HG02981 (cell line): ENCODE results near the gene CBARP.
A peak's percentile ranks its signal among the peaks of the same experiment; 100 is the strongest.
"Not testable (repeated sequence)": the region's sequence is repeated elsewhere in the genome, so short reads cannot be mapped to it uniquely, and the experiment has no call there.

Experiments used
- ATAC-seq: cut with Tn5 transposase; IDR thresholded peaks from one replicate; pipeline ENCODE4 v1.9.1; 2021; ENCODE audit warnings: mild to moderate bottlenecking, moderate library complexity; ENCODE audit not compliant: unreplicated experiment

Gene CBARP

GRCh38 chr19:1214862-1215731 lies 22.7 kb downstream of the CBARP start:
- no peak for ATAC-seq

DNA sequence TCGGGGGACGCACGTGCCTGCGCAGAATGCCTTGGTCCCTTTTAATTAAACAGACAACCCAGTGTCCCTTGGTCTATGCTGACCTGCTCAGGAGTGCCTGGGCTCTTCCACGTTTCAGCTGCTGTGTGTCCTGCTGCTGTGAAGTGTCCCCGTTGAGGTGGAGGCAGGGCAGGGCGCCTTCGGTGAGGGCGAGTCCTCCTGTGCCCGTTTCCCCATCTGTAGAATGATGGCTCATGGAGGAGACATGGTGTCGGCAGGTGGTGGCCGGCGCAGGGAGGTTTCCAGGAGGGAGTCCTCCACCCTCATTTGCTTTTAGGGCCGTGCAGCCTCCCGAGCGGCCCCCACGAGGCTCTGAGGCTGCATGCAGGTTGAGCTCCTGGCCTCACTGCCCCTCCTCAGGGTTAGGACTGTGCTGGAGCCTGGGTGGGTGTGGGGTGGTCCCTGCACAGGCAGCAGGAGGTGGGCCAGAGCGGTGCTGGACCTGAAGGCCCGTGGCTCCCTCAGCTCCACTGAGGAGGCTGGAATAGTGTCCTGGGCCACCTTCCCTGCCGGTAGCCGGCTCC lies 23.4 kb downstream of the CBARP start:
- no peak for ATAC-seq

DNA sequence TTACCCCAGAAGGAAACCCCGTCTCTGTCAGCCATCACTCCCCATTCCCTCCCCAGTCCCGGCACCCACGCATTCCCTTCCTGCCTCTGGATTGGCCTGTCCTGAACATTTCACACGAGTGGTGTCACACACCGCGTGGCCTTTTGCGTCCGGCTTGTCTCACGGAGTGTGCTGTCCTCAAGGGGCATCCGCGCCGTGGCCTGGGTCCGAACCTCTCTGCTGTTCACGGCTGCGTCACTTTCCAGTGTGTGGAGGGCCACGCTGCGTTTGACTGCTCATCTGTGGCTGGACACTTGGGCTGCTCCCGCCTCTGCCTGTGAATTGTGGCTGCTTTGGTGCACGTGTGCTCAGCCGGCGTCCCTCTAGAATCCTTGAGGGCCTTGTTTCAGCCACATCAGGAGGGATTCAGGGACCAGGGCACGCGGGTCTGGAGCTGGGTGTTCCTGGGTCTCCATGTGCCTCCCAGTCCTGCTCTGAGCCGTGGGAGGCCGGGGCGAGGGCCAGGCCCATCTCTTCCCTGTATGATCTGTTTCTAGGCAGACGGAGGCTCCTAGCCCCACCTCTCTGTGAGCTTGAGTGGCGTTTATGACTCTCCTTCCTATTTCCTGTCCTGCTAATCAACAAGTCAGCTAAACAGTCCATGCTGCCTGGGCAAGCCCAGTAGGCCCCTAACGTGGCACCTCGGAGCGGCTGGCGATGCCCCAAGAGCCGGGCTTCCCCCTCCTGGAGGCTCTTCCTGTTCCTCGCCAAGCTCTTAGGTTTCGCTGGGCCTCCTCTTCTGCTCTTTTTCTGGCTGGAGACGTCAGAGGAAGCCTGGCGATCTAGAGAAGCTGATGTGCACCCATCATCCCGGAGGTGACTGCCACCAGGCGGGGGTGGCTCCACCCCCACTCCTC lies 24.2 kb downstream of the CBARP start:
- ATAC-seq: no peak

DNA sequence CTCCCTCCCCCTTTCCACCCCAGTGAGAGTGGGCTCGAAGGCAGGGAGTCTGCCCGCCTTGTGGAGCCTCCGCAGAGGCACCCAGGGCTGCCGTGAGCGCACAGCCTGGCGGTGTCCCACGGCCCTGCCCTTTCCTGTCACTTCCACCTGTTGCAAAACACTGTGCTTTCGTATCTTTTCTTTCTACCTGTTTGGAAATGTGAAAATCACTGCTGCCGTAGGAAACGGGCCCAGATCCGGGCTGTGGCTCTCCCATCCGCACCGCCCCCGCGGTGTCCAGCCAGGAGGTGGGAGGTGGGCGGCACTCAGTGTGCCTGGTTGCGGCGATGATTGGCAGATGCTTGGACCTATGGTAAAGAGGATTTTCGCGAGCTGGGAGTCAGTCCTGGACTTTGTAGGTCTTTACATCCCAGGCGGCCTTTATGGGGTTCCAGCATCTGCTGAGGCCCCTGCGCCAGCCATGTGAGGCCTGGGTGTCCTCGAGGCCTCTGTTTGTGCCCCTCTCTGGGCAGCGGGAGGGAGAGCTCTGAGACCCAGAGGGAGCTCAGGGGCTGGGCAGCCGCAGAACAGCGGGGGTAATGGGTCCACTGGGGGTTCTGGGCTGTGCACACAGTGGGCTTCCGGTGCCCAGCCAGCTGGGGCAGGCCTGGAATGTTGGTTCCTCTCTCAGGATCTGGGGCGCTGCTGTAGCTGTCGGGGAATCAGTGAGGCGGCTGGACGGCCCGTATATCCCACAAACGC lies 26.1 kb downstream of the CBARP start:
- no peak for ATAC-seq

GRCh38 chr19:1210227-1210538 lies 27.6 kb downstream of the CBARP start:
- no peak for ATAC-seq

- not testable (repeated sequence) for ATAC-seq
Observed at GRCh38 chr19:1208830-1209229, 29.0 kb downstream of the CBARP start.

DNA sequence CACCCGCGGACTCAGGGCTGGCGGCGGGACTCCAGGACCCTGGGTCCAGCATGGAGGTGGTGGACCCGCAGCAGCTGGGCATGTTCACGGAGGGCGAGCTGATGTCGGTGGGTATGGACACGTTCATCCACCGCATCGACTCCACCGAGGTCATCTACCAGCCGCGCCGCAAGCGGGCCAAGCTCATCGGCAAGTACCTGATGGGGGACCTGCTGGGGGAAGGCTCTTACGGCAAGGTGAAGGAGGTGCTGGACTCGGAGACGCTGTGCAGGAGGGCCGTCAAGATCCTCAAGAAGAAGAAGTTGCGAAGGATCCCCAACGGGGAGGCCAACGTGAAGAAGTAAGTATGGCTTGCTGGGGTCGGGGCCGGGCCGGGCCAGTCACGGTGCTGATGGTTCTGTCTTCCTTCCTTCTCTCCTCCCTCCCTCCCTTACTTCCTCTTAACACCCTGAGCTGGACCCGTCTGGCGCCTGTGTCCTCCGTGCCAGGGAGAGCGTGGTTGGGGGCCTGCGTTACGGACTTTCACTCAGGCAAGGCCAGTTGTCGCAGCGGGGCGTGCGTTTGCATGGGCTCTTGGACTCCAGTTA lies 30.8 kb downstream of the CBARP start:
- no peak for ATAC-seq

DNA sequence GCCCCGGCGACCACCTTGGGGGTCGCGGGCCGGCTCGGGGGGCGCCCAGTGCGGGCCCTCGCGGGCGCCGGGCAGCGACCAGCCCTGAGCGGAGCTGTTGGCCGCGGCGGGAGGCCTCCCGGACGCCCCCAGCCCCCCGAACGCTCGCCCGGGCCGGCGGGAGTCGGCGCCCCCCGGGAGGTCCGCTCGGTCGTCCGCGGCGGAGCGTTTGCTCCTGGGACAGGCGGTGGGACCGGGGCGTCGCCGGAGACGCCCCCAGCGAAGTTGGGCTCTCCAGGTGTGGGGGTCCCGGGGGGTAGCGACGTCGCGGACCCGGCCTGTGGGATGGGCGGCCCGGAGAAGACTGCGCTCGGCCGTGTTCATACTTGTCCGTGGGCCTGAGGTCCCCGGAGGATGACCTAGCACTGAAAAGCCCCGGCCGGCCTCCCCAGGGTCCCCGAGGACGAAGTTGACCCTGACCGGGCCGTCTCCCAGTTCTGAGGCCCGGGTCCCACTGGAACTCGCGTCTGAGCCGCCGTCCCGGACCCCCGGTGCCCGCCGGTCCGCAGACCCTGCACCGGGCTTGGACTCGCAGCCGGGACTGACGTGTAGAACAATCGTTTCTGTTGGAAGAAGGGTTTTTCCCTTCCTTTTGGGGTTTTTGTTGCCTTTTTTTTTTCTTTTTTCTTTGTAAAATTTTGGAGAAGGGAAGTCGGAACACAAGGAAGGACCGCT lies 31.5 kb downstream of the CBARP start:
- no peak for ATAC-seq

GRCh38 chr19:1205114-1206099 lies 32.4 kb downstream of the CBARP start, which contains the start of gene STK11:
Gene STK11, plus strand, starts transcription at chr19:1205778. Its CDS starts 1,136 bp downstream, at chr19:1206914.
- peak; percentile 81 for ATAC-seq

DNA sequence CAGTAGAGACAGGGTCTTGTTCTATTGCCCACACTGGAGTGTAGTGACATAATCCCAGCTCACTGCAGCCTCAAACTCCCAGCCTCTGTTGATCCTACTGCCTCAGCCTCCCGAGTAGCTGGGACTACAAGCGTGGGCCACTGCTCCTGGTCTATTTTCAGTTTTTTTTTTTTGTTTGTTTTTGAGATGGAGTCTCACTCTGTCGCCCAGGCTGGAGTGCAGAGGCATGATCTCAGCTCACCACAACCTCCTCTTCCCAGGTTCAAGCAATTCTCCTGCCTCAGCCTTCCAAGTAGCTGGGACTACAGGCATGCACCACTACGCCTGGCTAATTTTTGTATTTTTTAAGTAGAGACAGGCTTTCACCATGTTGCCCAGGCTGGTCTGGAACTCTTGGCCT lies 37.2 kb downstream of the CBARP start:
- not testable (repeated sequence) for ATAC-seq

- ATAC-seq: no peak
Observed at GRCh38 chr19:1199531-1199930, 38.3 kb downstream of the CBARP start.

DNA sequence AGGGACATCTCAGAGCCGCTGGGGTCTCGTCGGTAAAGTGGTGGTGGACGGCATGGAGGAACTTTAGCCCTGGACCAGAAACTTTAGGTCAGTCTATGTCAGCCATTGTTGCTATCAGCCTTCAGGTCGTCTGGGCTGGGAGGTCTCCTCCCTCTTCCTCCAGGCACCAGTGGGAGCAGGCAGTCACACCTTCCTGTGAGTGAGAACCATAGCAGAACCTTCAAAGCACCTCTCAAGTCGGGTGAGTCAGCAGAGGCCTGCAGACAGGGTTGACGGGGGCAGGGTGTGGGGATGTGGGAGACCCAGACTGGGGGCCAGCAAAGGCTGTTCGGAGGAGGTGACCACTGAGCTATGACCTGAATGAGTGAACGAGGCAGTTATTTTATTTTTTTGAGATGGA lies 48.4 kb downstream of the CBARP start:
- ATAC-seq: no peak

DNA sequence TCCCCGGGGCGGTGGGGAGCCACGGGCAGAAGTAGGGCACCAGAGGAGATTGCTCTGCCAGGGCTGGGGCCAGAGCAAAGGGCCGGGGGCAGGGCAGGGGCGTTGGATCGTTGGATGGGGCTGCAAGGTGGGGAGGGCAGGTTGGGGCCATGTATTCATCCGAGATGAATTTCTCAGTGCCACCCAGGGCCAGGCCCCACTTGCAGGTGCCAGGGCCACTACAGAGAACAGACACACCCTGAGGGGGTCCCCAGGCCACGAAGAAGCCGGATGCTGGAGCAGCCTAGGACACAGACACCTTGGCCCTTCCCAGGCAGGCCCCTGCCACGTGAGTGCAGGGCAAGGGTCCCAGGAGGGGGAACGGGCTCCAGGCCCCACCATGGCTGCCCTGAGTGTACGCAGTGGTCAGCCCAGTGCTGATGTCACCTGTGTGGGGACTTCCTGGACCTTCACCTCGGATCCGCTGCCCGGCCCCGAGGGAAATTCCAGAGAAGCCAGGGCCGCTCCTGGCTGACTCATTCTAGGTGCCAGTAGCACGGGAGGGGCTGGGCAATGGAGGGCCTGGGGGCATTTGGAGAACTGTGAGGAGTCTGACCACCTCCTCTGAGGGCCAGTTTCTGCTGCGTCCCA lies 54.1 kb downstream of the CBARP start:
- no peak for ATAC-seq

- no peak for ATAC-seq
Observed at GRCh38 chr19:1182727-1183126, 55.1 kb downstream of the CBARP start.

DNA sequence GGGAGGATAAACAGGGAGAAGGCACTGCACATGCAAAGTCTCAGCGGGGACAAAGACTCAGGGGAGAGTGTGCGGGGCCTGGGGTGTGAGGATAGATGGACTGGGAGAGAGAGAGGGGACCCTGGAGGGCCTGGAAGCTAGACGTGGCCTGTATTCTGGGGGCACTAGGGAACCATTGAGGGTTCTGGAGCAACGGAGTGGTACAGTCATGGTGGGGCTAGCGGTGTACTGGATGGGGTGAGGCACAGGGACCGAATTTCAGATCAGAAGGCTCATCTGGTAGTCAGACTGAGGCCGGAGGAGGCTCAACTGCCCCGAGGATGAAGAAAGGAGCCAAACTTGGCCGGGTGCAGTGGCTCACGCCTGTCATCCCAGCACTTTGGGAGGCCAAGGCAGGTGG lies 55.7 kb downstream of the CBARP start:
- ATAC-seq: no peak

DNA sequence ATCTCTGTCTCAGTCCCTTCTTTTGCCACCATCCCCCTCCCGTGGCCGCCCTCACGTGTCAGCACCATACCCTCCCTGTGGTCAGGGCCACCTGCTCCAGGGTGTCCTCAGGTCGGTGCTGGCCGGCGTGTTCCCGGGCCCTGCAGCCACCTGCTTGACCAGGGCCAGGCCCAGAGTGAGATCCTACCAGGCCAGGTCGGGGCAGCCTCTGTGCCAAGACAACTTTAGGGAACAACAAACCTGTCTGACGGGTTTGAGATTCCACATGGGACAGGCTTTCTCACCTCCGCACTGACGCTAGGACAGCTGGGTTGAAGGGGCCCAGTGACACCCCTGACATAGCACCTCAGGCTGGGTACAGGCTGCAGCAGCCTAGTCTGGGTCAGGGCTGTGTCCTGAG lies 56.2 kb downstream of the CBARP start:
- ATAC-seq: no peak
